Prostate gland (tissue), 2 donors: Measurements from ENCODE around the gene FBXL7. TPM values are rescaled to one million over a fixed set of nuclear protein-coding genes. Genes with fewer than 3 reads are reported as not detected.
"Not testable (repeated sequence)": the region's sequence is repeated elsewhere in the genome, so short reads cannot be mapped to it uniquely, and the experiment has no call there.

Experiments
- DNase-seq: peaks from one replicate; pipeline ENCODE4 v3.0.0-alpha.2; 2019; ENCODE audit warnings: low spot score
- H3K27ac ChIP-seq, 2 donors: fragments of 200-600 bp; sonication (generic); 2 replicates each; pipeline ENCODE4 v1.5.1; 2017 to 2019
- H3K27me3 ChIP-seq: fragments of 200-600 bp; sonication (generic); replicated peaks from 2 replicates; pipeline ENCODE4 v1.5.1; 2019; ENCODE audit not compliant: insufficient read depth
- H3K36me3 ChIP-seq, 2 donors: fragments of 200-600 bp; sonication (generic); 1 replicate in 1 of 2; 2 replicates in 1 of 2; pipeline versions ENCODE4 v1.5.1 to v1.8.1; 2017 to 2019
- H3K4me1 ChIP-seq: fragments of 200-600 bp; sonication (generic); replicated peaks from 2 replicates; pipeline ENCODE4 v1.5.1; 2019
- H3K4me3 ChIP-seq, 2 donors: fragments of 200-600 bp; sonication (generic); 2 replicates each; pipeline ENCODE4 v1.5.1; 2017 to 2019
- H3K9me3 ChIP-seq: fragments of 200-600 bp; sonication (generic); 2 replicates; pipeline ENCODE4 v1.5.1; 2017
- CTCF ChIP-seq, 4 experiments: fragments of 200-600 bp in 2 of 4; fragments of 450-650 bp in 2 of 4; sonication (generic) in 2 of 4; IDR thresholded peaks; 1 replicate in 3 of 4; 2 replicates in 1 of 4; pipeline ENCODE4 v1.5.1; 2016 to 2019; ENCODE audit warnings: antibody characterized with exemption in 4 of 4, mild to moderate bottlenecking in 2 of 4, moderate library complexity in 2 of 4
- POLR2A ChIP-seq: fragments of 450-650 bp; IDR thresholded peaks from one replicate; pipeline ENCODE4 v1.6.1; 2016; ENCODE audit warnings: antibody characterized with exemption, mild to moderate bottlenecking
- POLR2AphosphoS5 ChIP-seq: sonication (generic); formaldehyde crosslinking; IDR thresholded peaks from one replicate; pipeline ENCODE4 v1.6.1; 2017; ENCODE audit warnings: antibody characterized with exemption
- WGBS: methylation state at CpG from one replicate; pipeline ENCODE4 v1.1.5; 2018; 5-methylcytosine and 5-hydroxymethylcytosine counted together
- intact Hi-C: fragments of 100-400 bp; cut with DNase I; formaldehyde crosslinking; loops from one replicate; pipeline ENCODE4 v1.14.2; 2022
- total RNA-seq, 2 donors: library from RNA; depleted of rRNA; stranded (reverse); fragments of >200 nt; gene quantifications; one replicate each; pipeline ENCODE4 v1.1.0, GENCODE V29; 2016

FBXL7 gene
- total RNA-seq, 2 donors from 2014 or later, result 21.2 to 24.2 TPM

- no peak overlapping the region for H3K4me3 ChIP-seq
- no peak overlapping the region for H3K27ac ChIP-seq
- no peak for DNase-seq
- TF ChIP-seq POLR2A, result no peak
- no peak for TF ChIP-seq POLR2AphosphoS5
- TF ChIP-seq CTCF (IDR thresholded peaks at IDR 0.05), result no peak
- no peaks in the 10 kb centered on the region for H3K9me3 ChIP-seq
- 36% methylated on average over 1 of the region's 1 CpG for WGBS
- no peaks in the 10 kb centered on the region for H3K36me3 ChIP-seq
- intact Hi-C loops, result no loop called here
- no peaks in the 10 kb centered on the region for H3K27me3 ChIP-seq
- H3K4me1 ChIP-seq, result no peaks in the 10 kb centered on the region
Observed at GRCh38 chr5:15858326-15858725, 358.3 kb downstream of the FBXL7 start.

GRCh38 chr5:15864536-15865215, 364.7 kb downstream of the FBXL7 start:
- H3K27me3 ChIP-seq, result no peaks in the 10 kb centered on the region
- TF ChIP-seq POLR2AphosphoS5 (no peak), CTCF (IDR thresholded peaks at IDR 0.05) (no peak), POLR2A (no peak)
- no peaks in the 10 kb centered on the region for H3K36me3 ChIP-seq
- H3K27ac ChIP-seq, result no peak overlapping the region
- H3K9me3 ChIP-seq, result no peaks in the 10 kb centered on the region
- DNase-seq, result no peak
- intact Hi-C loops, result no loop called here
- H3K4me3 ChIP-seq, result no peak overlapping the region
- no peaks in the 10 kb centered on the region for H3K4me1 ChIP-seq
- 77% methylated on average over 4 of the region's 4 CpGs for WGBS

GRCh38 chr5:15872259-15872658, 372.3 kb downstream of the FBXL7 start:
- H3K36me3 ChIP-seq, H3K4me1 ChIP-seq, H3K27ac ChIP-seq, H3K27me3 ChIP-seq, H3K9me3 ChIP-seq, intact Hi-C loops, H3K4me3 ChIP-seq, DNase-seq: not testable (repeated sequence)
- 97% methylated on average over 1 of the region's 1 CpG for WGBS

- H3K27ac ChIP-seq, result no peak overlapping the region
- no peaks in the 10 kb centered on the region for H3K4me1 ChIP-seq
- TF ChIP-seq POLR2A, result no peak
- no peak for TF ChIP-seq CTCF (IDR thresholded peaks at IDR 0.05)
- WGBS, result 87% methylated on average over 5 of the region's 5 CpGs
- no peaks in the 10 kb centered on the region for H3K9me3 ChIP-seq
- intact Hi-C loops, result no loop called here
- H3K36me3 ChIP-seq, result no peaks in the 10 kb centered on the region
- no peak for DNase-seq
- H3K27me3 ChIP-seq, result no peaks in the 10 kb centered on the region
- no peak overlapping the region for H3K4me3 ChIP-seq
Observed at GRCh38 chr5:15877914-15878313, 377.9 kb downstream of the FBXL7 start.

GRCh38 chr5:15880201-15880600, 380.2 kb downstream of the FBXL7 start:
- Histone ChIP-seq H3K27ac (no peak overlapping the region), H3K4me3 (no peak overlapping the region), H3K36me3 (no peaks in the 10 kb centered on the region), H3K27me3 (no peaks in the 10 kb centered on the region), H3K9me3 (no peaks in the 10 kb centered on the region), H3K4me1 (no peaks in the 10 kb centered on the region)
- 63% methylated on average over 3 of the region's 3 CpGs for WGBS
- TF ChIP-seq CTCF (IDR thresholded peaks at IDR 0.05) (no peak), POLR2A (no peak), POLR2AphosphoS5 (no peak)
- intact Hi-C loops, result no loop called here
- DNase-seq, result no peak
